ENCODE measurements around the gene KCTD18.

The KCTD18 gene

GRCh38 chr2:200509612-200510433, at the start of gene KCTD18:
Gene KCTD18 (minus strand): TSS chr2:200510068. CDS start chr2:200507016, 3,052 bp downstream.
- peak; percentile 76 for DNase-seq (ENCODE audit: low read depth)
- TF ChIP-seq CTCF (conservative IDR thresholded peaks at IDR 0.05; ENCODE audit: control insufficient read depth, insufficient read depth, low read depth, low read length) = peak; percentile 42
- peak within 1 kb of the TSS; percentile 78 for H3K4me3 ChIP-seq (ENCODE audit: control insufficient read depth, low read depth, low read length)

DNA sequence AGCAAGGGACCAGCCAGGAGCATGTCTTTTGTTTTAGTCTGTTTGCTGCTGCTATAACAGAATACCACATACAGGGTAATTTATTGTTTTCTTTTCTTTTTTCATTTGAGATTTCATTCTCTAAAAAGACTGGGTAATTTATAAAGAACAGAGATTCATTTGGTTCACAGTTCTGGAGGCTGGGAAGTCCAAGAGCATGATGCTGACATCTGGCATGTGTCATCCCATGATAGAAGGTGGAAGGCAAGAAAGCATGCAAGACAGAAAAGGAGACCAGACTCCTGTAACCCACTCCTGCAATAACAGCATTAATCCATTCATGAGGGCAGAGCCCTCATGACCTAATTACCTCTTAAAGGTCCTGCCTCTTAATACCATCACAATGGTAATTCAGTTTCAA, 30.9 kb upstream of the KCTD18 start:
- no peak overlapping the region for H3K4me3 ChIP-seq (ENCODE audit: control insufficient read depth, low read depth, low read length)
- TF ChIP-seq CTCF (conservative IDR thresholded peaks at IDR 0.05; ENCODE audit: control insufficient read depth, insufficient read depth, low read depth, low read length) = no peak

GRCh38 chr2:200538139-200538538, 28.3 kb upstream of the KCTD18 start:
- no peak overlapping the region for H3K4me3 ChIP-seq (ENCODE audit: control insufficient read depth, low read depth, low read length)
- TF ChIP-seq CTCF (conservative IDR thresholded peaks at IDR 0.05; ENCODE audit: control insufficient read depth, insufficient read depth, low read depth, low read length) = no peak
- DNase-seq (ENCODE audit: low read depth) = no peak

More for the DNA sequence above, 30.9 kb upstream of the KCTD18 start:
- no peak for DNase-seq (ENCODE audit: low read depth)

- no peak for TF ChIP-seq CTCF (conservative IDR thresholded peaks at IDR 0.05; ENCODE audit: control insufficient read depth, insufficient read depth, low read depth, low read length)
- no peak for DNase-seq (ENCODE audit: low read depth)
Measured at GRCh38 chr2:200534572-200534971, 24.7 kb upstream of the KCTD18 start.

GRCh38 chr2:200533754-200534153, 23.9 kb upstream of the KCTD18 start:
- no peak for TF ChIP-seq CTCF (conservative IDR thresholded peaks at IDR 0.05; ENCODE audit: control insufficient read depth, insufficient read depth, low read depth, low read length)
- no peak for DNase-seq (ENCODE audit: low read depth)
- no peak overlapping the region for H3K4me3 ChIP-seq (ENCODE audit: control insufficient read depth, low read depth, low read length)

More at GRCh38 chr2:200534572-200534971, 24.7 kb upstream of the KCTD18 start:
- no peak overlapping the region for H3K4me3 ChIP-seq (ENCODE audit: control insufficient read depth, low read depth, low read length)

DNA sequence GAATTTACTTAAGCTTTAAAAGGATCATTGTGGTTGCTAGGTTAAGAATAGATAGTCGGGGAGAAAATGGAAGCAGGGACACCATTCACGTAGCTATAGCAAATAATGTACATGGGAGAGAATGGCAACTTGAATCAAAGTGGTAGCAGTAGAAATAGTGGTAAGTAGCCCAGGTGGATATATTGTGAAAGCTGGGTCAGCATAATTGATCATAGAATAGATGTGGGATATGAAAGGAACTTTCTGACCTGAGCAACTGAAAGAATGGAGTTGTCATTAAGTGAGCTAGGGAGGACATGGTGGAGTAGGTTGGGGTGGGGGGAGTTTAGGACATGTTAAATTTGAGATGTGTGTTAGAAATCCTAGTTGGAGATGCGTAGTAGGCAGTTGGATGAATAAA, 18.4 kb upstream of the KCTD18 start:
- no peak for TF ChIP-seq CTCF (conservative IDR thresholded peaks at IDR 0.05; ENCODE audit: control insufficient read depth, insufficient read depth, low read depth, low read length)
- no peak overlapping the region for H3K4me3 ChIP-seq (ENCODE audit: control insufficient read depth, low read depth, low read length)
- DNase-seq (ENCODE audit: low read depth) = no peak

Data from fibroblast of mammary gland (primary cell).